K562 (cell line): ENCODE measurements around the gene NCKIPSD. TPM values are rescaled to one million over a fixed set of nuclear protein-coding genes. Genes with fewer than 3 reads are reported as not detected.

Source experiments
- BRCA1 ChIP-seq, 2 experiments: fragments of 450-650 bp in 1 of 2; sonication (generic) in 1 of 2; formaldehyde crosslinking in 1 of 2; IDR thresholded peaks; 2 replicates each; pipeline versions ENCODE4 v1.5.0 to v1.6.1; 2017 to 2020; ENCODE audit warnings: mild to moderate bottlenecking in 1 of 2, missing genetic modification reagents in 1 of 2
- CHD1 ChIP-seq: fragments of 200-600 bp; sonication (generic); IDR thresholded peaks from one replicate; pipeline ENCODE4 v1.6.1; 2012; ENCODE audit warnings: mild to moderate bottlenecking, moderate library complexity, low read length, inconsistent platforms
- ETV6 ChIP-seq, 3 experiments: fragments of 150-350 bp in 1 of 3; sonication (generic) in 1 of 3; formaldehyde crosslinking in 1 of 3; IDR thresholded peaks; 2 replicates each; pipeline versions ENCODE4 v1.6.1 to v1.8.0; 2014 to 2022; ENCODE audit warnings: borderline replicate concordance in 2 of 3, low read depth in 2 of 3, antibody characterized with exemption in 1 of 3, low read length in 1 of 3, mild to moderate bottlenecking in 1 of 3, missing genetic modification reagents in 1 of 3
- GTF2A2 ChIP-seq: IDR thresholded peaks from 2 replicates; pipeline ENCODE4 v1.6.1; 2016; ENCODE audit warnings: mild to moderate bottlenecking, missing genetic modification characterization, missing compliant biosample characterization
- JUND ChIP-seq, 2 experiments: IDR thresholded peaks; 2 replicates in 1 of 2; 3 replicates in 1 of 2; pipeline ENCODE4 v1.6.1; 2011; ENCODE audit warnings: borderline replicate concordance in 2 of 2, low read depth in 2 of 2, low read length in 2 of 2, improper control_type of control experiment in 1 of 2, missing biosample characterization in 1 of 2, missing genetic modification characterization in 1 of 2, missing genetic modification reagents in 1 of 2
- OTX1 ChIP-seq: fragments of 450-650 bp; formaldehyde crosslinking; IDR thresholded peaks from 2 replicates; pipeline ENCODE4 v1.4.0; 2022; ENCODE audit warnings: mild to moderate bottlenecking
- PCBP1 ChIP-seq: fragments of 200-400 bp; formaldehyde crosslinking; IDR thresholded peaks from 2 replicates; pipeline ENCODE4 v1.6.1; 2018; ENCODE audit warnings: mild to moderate bottlenecking, low read depth, low read length; ENCODE audit not compliant: poor library complexity, severe bottlenecking
- RBM39 ChIP-seq: fragments of 200-400 bp; formaldehyde crosslinking; optimal IDR thresholded peaks from 2 replicates; pipeline ENCODE3; 2018; ENCODE audit warnings: low read depth, low read length
- RCOR1 ChIP-seq, 2 experiments: IDR thresholded peaks; 2 replicates each; pipeline ENCODE4 v1.6.1; 2012; ENCODE audit warnings: low read depth in 2 of 2, low read length in 2 of 2, borderline replicate concordance in 1 of 2, improper control_type of control experiment in 1 of 2
- ZBTB1 ChIP-seq: sonication (generic); formaldehyde crosslinking; IDR thresholded peaks from 2 replicates; pipeline ENCODE4 v1.8.1; 2023; ENCODE audit warnings: missing genetic modification reagents, low read depth, mild to moderate bottlenecking, borderline replicate concordance
- ZFPM2 ChIP-seq: fragments of 250-450 bp; sonication (Bioruptor Pico); IDR thresholded peaks from 2 replicates; pipeline ENCODE4 v1.5.1; 2022; ENCODE audit warnings: mild to moderate bottlenecking
- ZNF197 ChIP-seq: fragments of 200-800 bp; sonication (Bioruptor generic); IDR thresholded peaks from 2 replicates; pipeline ENCODE4 v1.6.1; 2016; ENCODE audit warnings: low read depth, missing genetic modification characterization, missing compliant biosample characterization
- ZNF324 ChIP-seq: fragments of 250-450 bp; sonication (Bioruptor Pico); IDR thresholded peaks from 2 replicates; pipeline ENCODE4 v1.4.0; 2020; ENCODE audit warnings: mild to moderate bottlenecking
- polyA plus RNA-seq, 8 experiments: library from polyadenylated mRNA; depleted of rRNA in 4 of 8; stranded (reverse) in 5 of 8; unstranded in 3 of 8; fragments of >200 nt; fragmentation: Nextera tagmentation in 2 of 8; fragmentation: Illumina TruSeq in 1 of 8; extraction: Ambion mirVana in 2 of 8; extraction: Trizol in 1 of 8; gene quantifications; 2 replicates each; pipeline versions ENCODE4 v1.2.1 to v1.2.3, GENCODE V29; 2011 to 2014; ENCODE audit warnings: inconsistent platforms in 1 of 8, missing spikeins in 1 of 8
- total RNA-seq, 7 experiments: library from RNA; depleted of rRNA in 6 of 7; stranded (reverse); fragments of >200 nt in 6 of 7; fragmentation: Illumina TruSeq in 2 of 7; extraction: Trizol in 2 of 7; gene quantifications; 2 replicates each; pipeline versions ENCODE4 v1.2.1 to v1.2.3, GENCODE V29; 2011 to 2021; ENCODE audit warnings: low replicate concordance in 1 of 7
- TF ChIP-seq, protein P1 (sequence below): fragments of 250-450 bp; sonication (Bioruptor Pico); IDR thresholded peaks from 2 replicates; pipeline ENCODE4 v1.8.0; 2022; ENCODE audit warnings: moderate library complexity, mild to moderate bottlenecking, inconsistent platforms
- TF ChIP-seq, protein P2 (sequence below): fragments of 200-400 bp; formaldehyde crosslinking; IDR thresholded peaks from 2 replicates; pipeline ENCODE4 v1.6.1; 2017; ENCODE audit warnings: mild to moderate bottlenecking, low read depth, low read length, moderate library complexity
- TF ChIP-seq, protein P3 (sequence below): fragments of 150-350 bp; IDR thresholded peaks from 2 replicates; pipeline ENCODE4 v1.6.1; 2014; ENCODE audit warnings: low read depth, mild to moderate bottlenecking, low read length, borderline replicate concordance

NCKIPSD gene
- total and polyA plus RNA-seq, 9 of the 15 experiments (the other 6 are each of a cell fraction or from before 2014, with no cell fraction given), result 0.49 to 24.4 (median 12.3) TPM

DNA sequence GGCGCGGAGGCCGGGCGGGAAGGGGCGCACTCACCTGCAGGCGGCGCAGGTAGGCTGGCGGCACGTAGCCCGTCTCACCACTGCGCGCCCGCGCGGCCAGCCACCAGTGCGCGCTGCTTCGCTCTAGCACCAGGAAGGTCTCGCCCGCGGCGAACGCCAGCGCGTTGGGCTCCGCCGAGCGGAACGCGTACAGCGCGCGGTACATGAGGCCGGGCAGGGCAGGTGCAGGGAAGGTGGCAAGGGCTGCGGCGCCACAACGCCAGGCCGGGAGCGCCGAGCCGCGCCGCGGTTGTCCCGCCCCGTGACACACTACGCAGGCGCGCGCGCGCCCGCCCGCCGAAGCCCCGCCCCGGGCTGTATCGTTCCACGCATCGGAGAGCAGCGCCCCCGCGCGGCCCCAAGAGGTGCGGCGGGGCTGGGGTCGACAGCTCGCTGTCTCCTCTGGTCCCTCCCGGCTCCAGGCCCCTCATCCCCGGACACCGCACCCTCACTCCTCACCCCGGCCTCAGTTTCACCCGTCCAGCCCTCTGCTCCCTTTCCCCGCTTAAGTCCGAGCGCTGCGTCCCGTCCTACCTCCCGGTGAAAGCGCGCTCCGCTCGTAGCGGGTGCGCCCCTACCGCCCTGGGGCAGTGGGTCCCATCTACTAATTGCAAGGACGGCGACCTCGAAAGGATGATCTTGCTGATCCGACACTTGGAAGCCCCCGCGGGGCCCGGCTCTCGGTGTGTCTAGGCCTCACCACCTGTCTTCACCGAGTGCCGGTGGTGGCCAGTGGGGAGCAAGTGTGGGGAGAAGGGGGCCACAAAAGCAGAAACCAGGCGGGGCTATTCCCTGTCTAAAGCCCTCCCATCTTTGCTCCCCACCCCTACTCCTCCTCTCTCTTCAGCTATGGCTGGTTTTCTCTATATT, at the start of gene NCKIPSD (continued):
- TF ChIP-seq, protein P1, sequence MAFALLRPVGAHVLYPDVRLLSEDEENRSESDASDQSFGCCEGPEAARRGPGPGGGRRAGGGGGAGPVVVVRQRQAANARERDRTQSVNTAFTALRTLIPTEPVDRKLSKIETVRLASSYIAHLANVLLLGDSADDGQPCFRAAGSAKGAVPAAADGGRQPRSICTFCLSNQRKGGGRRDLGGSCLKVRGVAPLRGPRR, result no peak
- no peak for TF ChIP-seq BRCA1 (IDR thresholded peaks at IDR 0.05)
- TF ChIP-seq BRCA1 (CRISPR knock-in tag; IDR thresholded peaks at IDR 0.05), result no peak
- TF ChIP-seq, protein P2, sequence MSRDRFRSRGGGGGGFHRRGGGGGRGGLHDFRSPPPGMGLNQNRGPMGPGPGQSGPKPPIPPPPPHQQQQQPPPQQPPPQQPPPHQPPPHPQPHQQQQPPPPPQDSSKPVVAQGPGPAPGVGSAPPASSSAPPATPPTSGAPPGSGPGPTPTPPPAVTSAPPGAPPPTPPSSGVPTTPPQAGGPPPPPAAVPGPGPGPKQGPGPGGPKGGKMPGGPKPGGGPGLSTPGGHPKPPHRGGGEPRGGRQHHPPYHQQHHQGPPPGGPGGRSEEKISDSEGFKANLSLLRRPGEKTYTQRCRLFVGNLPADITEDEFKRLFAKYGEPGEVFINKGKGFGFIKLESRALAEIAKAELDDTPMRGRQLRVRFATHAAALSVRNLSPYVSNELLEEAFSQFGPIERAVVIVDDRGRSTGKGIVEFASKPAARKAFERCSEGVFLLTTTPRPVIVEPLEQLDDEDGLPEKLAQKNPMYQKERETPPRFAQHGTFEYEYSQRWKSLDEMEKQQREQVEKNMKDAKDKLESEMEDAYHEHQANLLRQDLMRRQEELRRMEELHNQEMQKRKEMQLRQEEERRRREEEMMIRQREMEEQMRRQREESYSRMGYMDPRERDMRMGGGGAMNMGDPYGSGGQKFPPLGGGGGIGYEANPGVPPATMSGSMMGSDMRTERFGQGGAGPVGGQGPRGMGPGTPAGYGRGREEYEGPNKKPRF, result no peak
- no peak for TF ChIP-seq ZFPM2 (CRISPR knock-in tag)
- no peak for TF ChIP-seq ETV6 (IDR thresholded peaks at IDR 0.05; ENCODE audit: borderline replicate concordance in 1 of 2, low read depth in 2 of 2, low read length in 1 of 2)
- TF ChIP-seq ETV6 (CRISPR knock-in tag; IDR thresholded peaks at IDR 0.05; ENCODE audit: borderline replicate concordance), result no peak
- no peak for TF ChIP-seq OTX1 (CRISPR knock-in tag)
- no peak for TF ChIP-seq GTF2A2 (tag)
- TF ChIP-seq RBM39, result no peak
- no peak for TF ChIP-seq RCOR1 (IDR thresholded peaks at IDR 0.05; ENCODE audit: borderline replicate concordance in 1 of 2, low read depth in 2 of 2, low read length in 2 of 2)
- no peak for TF ChIP-seq PCBP1
- no peak for TF ChIP-seq ZNF197 (CRISPR knock-in tag)
- TF ChIP-seq, protein P3, sequence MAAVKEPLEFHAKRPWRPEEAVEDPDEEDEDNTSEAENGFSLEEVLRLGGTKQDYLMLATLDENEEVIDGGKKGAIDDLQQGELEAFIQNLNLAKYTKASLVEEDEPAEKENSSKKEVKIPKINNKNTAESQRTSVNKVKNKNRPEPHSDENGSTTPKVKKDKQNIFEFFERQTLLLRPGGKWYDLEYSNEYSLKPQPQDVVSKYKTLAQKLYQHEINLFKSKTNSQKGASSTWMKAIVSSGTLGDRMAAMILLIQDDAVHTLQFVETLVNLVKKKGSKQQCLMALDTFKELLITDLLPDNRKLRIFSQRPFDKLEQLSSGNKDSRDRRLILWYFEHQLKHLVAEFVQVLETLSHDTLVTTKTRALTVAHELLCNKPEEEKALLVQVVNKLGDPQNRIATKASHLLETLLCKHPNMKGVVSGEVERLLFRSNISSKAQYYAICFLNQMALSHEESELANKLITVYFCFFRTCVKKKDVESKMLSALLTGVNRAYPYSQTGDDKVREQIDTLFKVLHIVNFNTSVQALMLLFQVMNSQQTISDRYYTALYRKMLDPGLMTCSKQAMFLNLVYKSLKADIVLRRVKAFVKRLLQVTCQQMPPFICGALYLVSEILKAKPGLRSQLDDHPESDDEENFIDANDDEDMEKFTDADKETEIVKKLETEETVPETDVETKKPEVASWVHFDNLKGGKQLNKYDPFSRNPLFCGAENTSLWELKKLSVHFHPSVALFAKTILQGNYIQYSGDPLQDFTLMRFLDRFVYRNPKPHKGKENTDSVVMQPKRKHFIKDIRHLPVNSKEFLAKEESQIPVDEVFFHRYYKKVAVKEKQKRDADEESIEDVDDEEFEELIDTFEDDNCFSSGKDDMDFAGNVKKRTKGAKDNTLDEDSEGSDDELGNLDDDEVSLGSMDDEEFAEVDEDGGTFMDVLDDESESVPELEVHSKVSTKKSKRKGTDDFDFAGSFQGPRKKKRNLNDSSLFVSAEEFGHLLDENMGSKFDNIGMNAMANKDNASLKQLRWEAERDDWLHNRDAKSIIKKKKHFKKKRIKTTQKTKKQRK, result no peak
- no peak for TF ChIP-seq ZBTB1 (CRISPR knock-in tag)
- TF ChIP-seq JUND (IDR thresholded peaks at IDR 0.05; ENCODE audit: borderline replicate concordance, low read depth, low read length), result peak; percentile 36; the same call in 1 of the 2 replicates
- TF ChIP-seq JUND (tag; IDR thresholded peaks at IDR 0.05; ENCODE audit: borderline replicate concordance, low read depth, low read length), result 0 out of 3 replicates have a peak, but pooled peaks have one; percentile 17
- no peak for TF ChIP-seq CHD1
- TF ChIP-seq ZNF324 (CRISPR knock-in tag), result no peak
